Urinary bladder (tissue), 4 donors: Measurements from ENCODE around the gene C12orf50. TPM values are rescaled to one million over a fixed set of nuclear protein-coding genes. Genes with fewer than 3 reads are reported as not detected.

Experiments used
- DNase-seq: peaks from one replicate; pipeline ENCODE4 v3.0.0-alpha.2; 2015; ENCODE audit errors: extremely low spot score
- H3K27ac ChIP-seq: one replicate; pipeline ENCODE4 v1.5.1; 2013; ENCODE audit warnings: low read depth, mild to moderate bottlenecking, moderate library complexity
- H3K36me3 ChIP-seq: one replicate; pipeline ENCODE4 v1.6.1; 2013; ENCODE audit warnings: mild to moderate bottlenecking, moderate library complexity; ENCODE audit not compliant: insufficient read depth
- H3K4me1 ChIP-seq: one replicate; pipeline ENCODE4 v1.6.1; 2013; ENCODE audit warnings: mild to moderate bottlenecking, moderate library complexity; ENCODE audit not compliant: insufficient read depth
- H3K4me3 ChIP-seq: one replicate; pipeline ENCODE4 v1.5.1; 2013; ENCODE audit warnings: low read depth, low read length
- WGBS: extraction: QIAGEN DNeasy Blood & Tissue Kit; methylation state at CpG from one replicate; pipeline ENCODE4 v1.1.7; 2013; 5-methylcytosine and 5-hydroxymethylcytosine counted together
- polyA plus RNA-seq: library from polyadenylated mRNA; stranded (reverse); fragments of 200-250 nt; gene quantifications from one replicate; pipeline ENCODE4 v1.2.3, GENCODE V29; 2013
- total RNA-seq: library from RNA; depleted of rRNA; stranded (reverse); fragments of >200 nt; gene quantifications from one replicate; pipeline ENCODE4 v1.2.3, GENCODE V29; 2014
- donor health status: healthy with polysubstance abuse.
- donor health status: healthy.

Gene C12orf50
- total and polyA plus RNA-seq, 2 donors = 0.06 to 0.26 TPM

DNA sequence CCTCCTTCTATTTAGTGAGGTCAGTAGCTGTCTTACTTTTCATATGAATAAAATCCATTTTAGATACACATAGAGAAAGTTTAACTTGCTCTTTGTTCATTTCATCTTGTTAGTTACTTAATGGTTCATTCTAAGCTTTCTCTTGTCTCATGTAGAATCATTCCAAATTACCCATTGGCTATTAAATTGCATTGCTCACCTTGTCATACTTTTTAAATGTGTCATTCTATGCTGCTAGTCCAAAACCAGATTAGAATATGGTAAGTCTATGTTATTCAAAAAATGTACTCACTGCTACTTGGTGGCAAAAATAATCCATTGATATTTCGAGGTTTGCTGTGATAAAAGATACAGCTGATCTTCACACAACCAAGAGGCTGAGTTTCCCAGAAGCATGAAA is 3.0 kb downstream of the C12orf50 start:
- Histone ChIP-seq H3K4me3 (no peak overlapping the region), H3K36me3 (no peaks in the 10 kb centered on the region), H3K27ac (no peak overlapping the region), H3K4me1 (no peaks in the 10 kb centered on the region)
- DNase-seq = no peak
- 72% methylated on average over 1 of the region's 1 CpG for WGBS

DNA sequence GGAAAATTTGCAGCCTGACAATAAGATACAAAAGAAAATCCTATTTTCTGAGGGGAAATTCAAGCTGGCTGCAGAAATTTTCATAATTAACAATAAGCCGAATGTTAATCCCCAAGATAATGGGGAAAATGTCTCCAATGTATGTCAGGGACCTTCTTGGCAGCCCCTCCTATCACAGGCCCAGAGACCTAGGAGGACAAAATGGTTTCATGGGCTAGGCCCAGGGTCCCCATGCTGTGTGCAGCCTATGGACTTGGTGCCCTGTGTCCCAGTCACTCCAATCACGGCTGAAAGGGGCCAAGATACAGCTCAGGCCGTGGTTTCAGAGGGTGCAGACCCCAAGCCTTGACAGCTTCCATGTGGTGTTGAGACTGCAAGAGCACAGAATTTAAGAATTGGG is 11.2 kb downstream of the C12orf50 start:
- WGBS = 86% methylated on average over 3 of the region's 3 CpGs
- Histone ChIP-seq H3K4me3 (no peak overlapping the region), H3K36me3 (no peaks in the 10 kb centered on the region), H3K27ac (no peak overlapping the region), H3K4me1 (no peaks in the 10 kb centered on the region)
- DNase-seq = no peak

DNA sequence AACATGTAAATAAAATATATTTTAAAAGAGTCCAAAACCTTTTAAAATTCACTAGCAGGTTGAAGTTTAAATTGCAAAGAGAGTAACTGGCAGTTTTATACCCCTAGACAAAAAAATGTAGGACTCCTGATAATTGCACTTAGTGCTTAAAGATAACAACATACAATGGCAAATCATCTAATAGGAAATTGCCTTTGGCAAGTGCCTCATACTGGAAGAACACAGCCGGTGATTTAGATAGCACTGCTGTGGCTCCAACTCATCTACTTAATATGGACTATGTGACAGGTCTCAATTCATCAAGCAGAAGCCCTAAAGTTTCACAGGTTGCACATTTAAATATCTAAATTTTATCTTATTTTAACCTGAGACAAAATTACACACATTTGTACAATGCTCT is 13.4 kb downstream of the C12orf50 start:
- Histone ChIP-seq H3K4me3 (no peak overlapping the region), H3K36me3 (no peaks in the 10 kb centered on the region), H3K27ac (no peak overlapping the region), H3K4me1 (no peaks in the 10 kb centered on the region)
- whole genome bisulfite sequencing = 38% methylated on average over 1 of the region's 1 CpG
- no peak for DNase-seq

DNA sequence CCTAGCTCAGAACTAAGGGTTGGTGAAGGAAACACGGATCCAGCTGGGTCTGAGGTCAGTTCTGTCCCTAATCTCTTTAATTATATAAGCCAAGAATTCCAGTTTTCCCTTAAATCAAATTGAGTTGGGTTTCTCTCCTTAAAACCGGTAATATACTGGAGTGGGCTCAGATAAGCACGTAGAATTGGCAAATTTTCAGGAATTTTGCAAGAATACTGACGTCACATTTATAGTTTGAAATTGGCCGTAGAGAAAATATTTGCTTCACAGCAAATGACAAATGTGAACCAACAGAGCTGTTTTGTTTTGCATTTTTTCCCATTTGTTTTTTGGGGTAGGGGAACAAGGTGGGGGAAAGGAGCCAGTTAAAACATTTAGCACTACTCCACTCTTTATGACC is 17.4 kb downstream of the C12orf50 start:
- WGBS = 33% methylated on average over 5 of the region's 5 CpGs
- H3K36me3 ChIP-seq = no peaks in the 10 kb centered on the region
- no peak overlapping the region for H3K4me3 ChIP-seq
- no peaks in the 10 kb centered on the region for H3K4me1 ChIP-seq
- DNase-seq = no peak
- no peak overlapping the region for H3K27ac ChIP-seq

DNA sequence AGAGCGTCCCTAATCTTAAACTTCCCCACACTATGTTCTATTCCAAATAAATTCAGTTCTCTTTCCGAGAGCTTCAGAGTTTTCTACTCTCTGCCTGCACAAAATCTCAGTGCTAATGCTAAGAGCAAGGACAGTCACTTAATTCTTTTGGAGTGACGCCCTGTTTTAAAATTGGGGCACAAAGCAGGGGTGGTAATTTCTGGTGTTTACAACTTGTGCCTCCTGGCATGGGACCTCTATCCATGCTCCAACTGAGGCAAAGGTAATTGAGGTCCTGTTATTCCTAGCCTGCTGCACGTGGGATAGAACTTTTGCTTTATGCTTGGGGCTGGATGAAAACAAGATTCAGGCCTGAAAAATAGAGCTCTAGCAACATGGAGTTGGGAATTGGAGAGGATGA is 22.9 kb downstream of the C12orf50 start:
- Histone ChIP-seq H3K36me3 (no peaks in the 10 kb centered on the region), H3K27ac (no peak overlapping the region), H3K4me3 (no peak overlapping the region), H3K4me1 (no peaks in the 10 kb centered on the region)
- DNase-seq = no peak
- WGBS = 86% methylated on average over 4 of the region's 4 CpGs

DNA sequence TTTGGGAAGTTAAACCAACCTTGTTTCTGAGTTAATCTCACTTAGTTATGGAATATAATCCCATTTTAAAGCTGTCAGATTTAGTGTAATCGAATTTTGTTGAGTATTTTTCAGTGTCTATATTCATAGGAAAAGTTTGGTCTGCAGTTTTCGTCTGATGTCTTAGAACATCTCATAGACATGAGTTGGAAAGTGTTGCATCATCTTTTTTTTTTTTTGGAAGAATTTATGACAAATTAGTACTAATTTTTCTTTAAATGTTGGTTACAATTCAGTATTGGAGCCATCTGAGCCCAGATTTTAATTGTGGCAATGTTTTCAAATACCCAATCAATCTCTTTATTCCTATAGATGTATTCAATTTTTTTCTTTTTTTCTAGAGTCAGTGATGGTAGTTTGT is 27.9 kb downstream of the C12orf50 start:
- H3K4me3 ChIP-seq = no peak overlapping the region
- H3K27ac ChIP-seq = no peak overlapping the region
- WGBS = 84% methylated on average over 2 of the region's 2 CpGs
- no peaks in the 10 kb centered on the region for H3K36me3 ChIP-seq
- H3K4me1 ChIP-seq = no peaks in the 10 kb centered on the region
- DNase-seq = no peak

DNA sequence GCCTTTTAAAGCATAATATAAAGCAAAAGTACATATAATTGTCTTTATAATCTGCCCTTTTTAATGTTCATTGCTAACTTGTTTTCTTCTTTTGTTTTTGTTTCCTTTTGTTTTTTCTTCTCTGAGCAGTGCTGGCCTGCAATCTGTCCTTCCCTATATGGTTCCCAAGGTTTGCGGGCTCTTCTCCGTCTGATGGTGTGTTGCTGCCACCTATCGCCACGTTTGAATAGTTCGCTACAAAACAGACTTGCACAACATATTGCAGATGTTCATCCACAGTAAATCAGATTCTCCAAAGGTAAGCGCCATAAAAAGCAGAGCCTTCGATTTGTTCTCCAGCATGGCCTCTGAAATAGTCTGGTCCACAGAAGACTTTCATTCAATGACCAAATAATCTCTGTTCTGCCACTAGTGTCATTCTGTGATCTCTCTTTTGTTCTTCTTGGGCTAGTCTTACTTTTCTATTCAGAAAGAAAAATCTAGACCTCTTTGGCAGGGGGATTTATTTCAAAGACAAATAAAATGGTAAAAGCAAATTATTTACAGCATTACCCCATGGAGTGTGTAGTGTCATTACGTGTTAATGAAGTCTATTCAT is 33.5 kb downstream of the C12orf50 start:
- DNase-seq = peak; percentile 32
- H3K4me1 ChIP-seq = no peaks in the 10 kb centered on the region
- no peak overlapping the region for H3K4me3 ChIP-seq
- H3K27ac ChIP-seq = no peak overlapping the region
- 4% methylated on average over 8 of the region's 8 CpGs for WGBS
- H3K36me3 ChIP-seq = no peaks in the 10 kb centered on the region

DNA sequence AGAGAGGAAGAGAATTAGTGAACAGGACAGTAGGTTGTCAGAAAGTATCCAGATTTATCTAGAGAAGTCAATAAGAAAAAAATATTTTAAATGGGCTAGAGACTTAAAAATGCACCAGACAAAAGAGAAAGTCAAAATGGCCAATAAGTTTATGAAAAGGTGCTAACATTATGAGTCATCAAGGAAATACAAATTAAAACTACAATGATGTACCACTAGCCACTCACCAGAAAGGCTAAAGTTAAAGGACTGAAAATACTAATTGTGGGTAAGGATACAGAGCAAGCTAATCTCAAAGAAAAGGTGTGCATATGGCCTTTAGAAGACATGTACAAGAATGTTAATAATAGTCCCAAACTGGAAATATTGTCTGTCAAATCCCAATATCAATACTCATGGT is 37.7 kb downstream of the C12orf50 start:
- H3K36me3 ChIP-seq = no peaks in the 10 kb centered on the region
- no peak for DNase-seq
- H3K4me3 ChIP-seq = no peak overlapping the region
- no peak overlapping the region for H3K27ac ChIP-seq
- H3K4me1 ChIP-seq = no peaks in the 10 kb centered on the region

DNA sequence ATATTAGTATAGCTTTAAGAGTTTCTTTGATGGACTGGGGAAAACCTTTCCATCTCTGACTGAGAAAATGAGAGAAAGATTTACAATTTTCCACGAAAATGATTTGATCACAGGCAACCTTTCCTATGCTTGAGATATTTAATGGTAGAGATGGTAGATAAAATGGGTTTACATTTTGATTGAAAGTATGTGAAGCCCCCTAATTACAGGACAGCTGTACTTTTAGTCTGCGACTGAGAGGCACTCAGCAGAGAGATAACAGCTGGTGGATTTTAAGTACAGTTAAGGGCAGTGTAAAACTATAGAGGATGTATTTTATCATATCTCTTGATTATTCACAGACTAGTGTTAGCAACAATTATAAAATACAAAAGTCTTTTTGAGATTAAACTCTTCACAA is 40.7 kb downstream of the C12orf50 start:
- WGBS = 44% methylated on average over 2 of the region's 2 CpGs
- H3K4me3 ChIP-seq = no peak overlapping the region

DNA sequence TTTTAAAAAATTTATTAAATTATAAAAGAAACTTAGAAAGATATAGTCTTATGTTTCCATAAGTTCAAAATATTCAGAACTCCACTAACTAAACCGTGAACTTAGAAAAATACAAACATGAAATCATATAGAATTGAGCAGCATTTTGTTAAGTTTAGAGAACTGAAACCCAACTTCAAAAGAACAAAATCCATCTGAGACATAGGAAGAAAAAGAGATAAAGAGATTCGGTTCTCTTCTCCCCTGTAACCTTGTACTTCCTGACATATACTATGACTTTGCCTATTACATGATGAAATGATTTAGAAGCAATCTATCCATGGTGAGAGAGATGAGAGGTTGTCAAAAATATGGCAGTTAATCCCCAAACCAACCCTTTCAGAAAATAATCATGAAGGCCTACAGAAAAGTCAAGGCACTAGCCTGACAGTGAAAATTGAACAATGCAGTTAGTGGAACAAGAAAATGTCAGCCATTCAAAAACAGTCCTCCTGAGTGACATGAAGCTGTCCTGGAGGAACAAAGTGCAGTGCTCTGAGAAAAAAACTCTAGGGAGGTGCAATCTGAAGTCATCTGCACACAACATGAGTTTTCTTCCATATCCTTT is 44.0 kb downstream of the C12orf50 start:
- no peaks in the 10 kb centered on the region for H3K4me1 ChIP-seq
- 80% methylated on average over 2 of the region's 2 CpGs for WGBS
- no peaks in the 10 kb centered on the region for H3K36me3 ChIP-seq
- DNase-seq = no peak
- H3K4me3 ChIP-seq = no peak overlapping the region
- H3K27ac ChIP-seq = no peak overlapping the region

More for the DNA sequence above, 40.7 kb downstream of the C12orf50 start:
- H3K27ac ChIP-seq = no peak overlapping the region
- no peak for DNase-seq
- H3K4me1 ChIP-seq = no peaks in the 10 kb centered on the region
- no peaks in the 10 kb centered on the region for H3K36me3 ChIP-seq

DNA sequence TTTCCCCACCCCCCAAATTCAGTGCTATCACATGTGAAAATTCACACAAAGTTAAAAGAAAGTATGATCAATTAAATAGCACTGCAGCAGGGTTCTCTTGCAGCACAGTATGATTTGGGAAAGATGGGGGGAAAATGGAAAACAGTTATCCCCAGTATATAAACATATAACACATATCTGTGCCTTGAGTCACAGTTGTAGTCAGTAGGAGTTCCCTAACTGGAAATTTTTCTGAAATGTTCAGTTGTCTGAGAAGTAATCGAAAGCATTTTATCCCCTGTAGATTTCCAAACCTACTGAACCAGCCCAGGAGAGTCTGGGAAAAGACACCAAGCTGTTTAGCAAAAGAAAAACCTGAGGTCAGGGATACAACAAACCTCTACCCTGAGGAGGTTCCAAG is 47.0 kb downstream of the C12orf50 start:
- Histone ChIP-seq H3K36me3 (no peaks in the 10 kb centered on the region), H3K4me1 (no peaks in the 10 kb centered on the region), H3K27ac (no peak overlapping the region), H3K4me3 (no peak overlapping the region)
- DNase-seq = no peak
- 90% methylated on average over 1 of the region's 1 CpG for WGBS

DNA sequence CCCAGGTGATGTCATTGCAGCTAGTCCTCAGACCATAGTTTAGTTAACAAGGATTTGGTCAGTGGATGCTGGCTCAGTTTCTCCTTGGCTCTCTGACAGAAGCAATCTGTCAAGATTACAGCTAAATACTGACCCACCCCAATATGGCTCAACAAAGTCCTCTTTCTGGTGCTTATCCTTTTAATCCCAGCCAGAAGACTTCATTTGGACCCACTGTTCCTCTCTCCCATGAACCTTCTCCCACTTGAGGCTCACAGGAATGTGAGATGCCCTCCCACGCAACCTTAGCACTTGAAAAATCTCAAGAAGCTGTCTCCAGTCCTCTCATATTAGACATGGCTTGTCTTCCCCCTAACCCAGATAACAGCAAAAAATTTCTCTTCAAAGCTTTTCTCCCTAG is 47.7 kb downstream of the C12orf50 start:
- no peak overlapping the region for H3K4me3 ChIP-seq
- no peak for DNase-seq
- no peaks in the 10 kb centered on the region for H3K36me3 ChIP-seq
- no peak overlapping the region for H3K27ac ChIP-seq
- WGBS = 86% methylated on average over 1 of the region's 1 CpG
- H3K4me1 ChIP-seq = no peaks in the 10 kb centered on the region

DNA sequence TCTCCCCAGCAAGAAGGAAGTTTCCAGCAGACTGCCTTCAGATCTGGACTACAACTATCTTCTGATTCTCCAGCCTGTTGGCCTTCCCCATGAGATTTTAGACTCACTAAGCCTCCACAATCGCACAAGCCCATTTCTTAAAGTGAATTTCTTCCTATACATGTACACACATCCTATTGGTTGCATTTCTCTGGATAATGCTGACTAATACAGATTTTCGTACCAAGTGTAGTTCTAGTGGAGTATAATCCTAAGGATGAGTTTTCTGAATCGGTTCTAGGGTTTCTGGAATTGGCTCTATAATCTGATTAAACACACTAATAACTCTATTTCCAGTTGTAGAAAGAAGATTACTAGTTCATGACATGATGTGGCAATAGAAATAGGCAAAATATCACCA is 53.3 kb downstream of the C12orf50 start:
- Histone ChIP-seq H3K4me1 (no peaks in the 10 kb centered on the region), H3K4me3 (no peak overlapping the region), H3K27ac (no peak overlapping the region), H3K36me3 (no peaks in the 10 kb centered on the region)
- no peak for DNase-seq
- 89% methylated on average over 3 of the region's 3 CpGs for WGBS

DNA sequence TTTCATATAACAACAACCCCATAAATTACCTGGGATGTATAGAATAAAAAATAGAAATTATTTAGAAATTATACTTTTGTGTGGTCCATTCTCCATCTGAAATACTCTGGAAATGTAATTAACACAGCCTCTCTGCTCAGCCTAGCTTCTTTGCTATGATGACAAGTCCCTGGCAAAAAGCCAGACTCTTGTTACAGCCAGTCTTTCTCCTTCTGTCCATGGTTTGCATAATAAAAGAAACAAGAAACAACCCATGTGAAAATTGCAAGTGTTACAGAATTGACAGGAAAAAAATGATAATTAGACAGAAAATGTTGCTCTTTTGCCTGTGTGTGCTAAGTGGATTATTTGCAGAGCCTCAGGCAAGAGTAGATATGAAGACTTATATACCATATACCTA is 61.3 kb downstream of the C12orf50 start:
- no peak for DNase-seq
- H3K27ac ChIP-seq = no peak overlapping the region
- no peaks in the 10 kb centered on the region for H3K36me3 ChIP-seq
- no peak overlapping the region for H3K4me3 ChIP-seq
- H3K4me1 ChIP-seq = no peaks in the 10 kb centered on the region

DNA sequence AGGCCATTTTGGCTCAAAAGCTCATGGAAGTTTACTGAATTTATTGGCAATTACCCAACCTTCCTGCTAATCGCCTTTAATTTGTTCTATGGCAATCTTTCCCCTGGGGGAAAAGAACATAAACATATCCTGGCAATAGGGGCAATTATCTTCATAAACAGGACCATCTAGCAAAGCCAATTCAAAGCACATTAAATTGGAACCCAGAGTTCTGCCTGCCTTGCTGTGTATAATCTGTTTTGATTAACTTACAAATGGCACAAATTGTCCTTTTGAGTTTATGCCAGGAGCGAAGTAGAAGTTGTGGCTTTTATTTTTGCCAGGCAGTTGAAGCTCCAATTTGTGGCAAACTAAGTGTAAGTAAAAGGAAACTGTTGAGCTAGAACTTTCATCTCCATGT is 68.6 kb downstream of the C12orf50 start:
- WGBS = 56% methylated on average over 2 of the region's 2 CpGs

More for the DNA sequence above, 68.6 kb downstream of the C12orf50 start:
- Histone ChIP-seq H3K4me1 (no peaks in the 10 kb centered on the region), H3K27ac (no peak overlapping the region), H3K4me3 (no peak overlapping the region), H3K36me3 (no peaks in the 10 kb centered on the region)
- no peak for DNase-seq
